Cardiac fibroblast (primary cell): Measurements from ENCODE around the gene SEL1L3.

ENCODE experiments used
- DNase-seq, 2 donors: peaks; one replicate each; pipeline versions ENCODE4 v3.0.0 to v3.0.0-alpha.2; 2010; ENCODE audit warnings: low read depth in 2 of 2
- H3K4me3 ChIP-seq, 2 donors: replicated peaks in 1 of 2; 1 replicate in 1 of 2; 2 replicates in 1 of 2; pipeline ENCODE4 v1.5.1; 2011; ENCODE audit warnings: low read depth in 2 of 2, low read length in 2 of 2, mild to moderate bottlenecking in 2 of 2, moderate library complexity in 1 of 2
- CTCF ChIP-seq: IDR thresholded peaks from one replicate; pipeline ENCODE4 v1.5.1; 2011; ENCODE audit warnings: low read depth, mild to moderate bottlenecking, low read length, inconsistent platforms

Gene SEL1L3

DNA sequence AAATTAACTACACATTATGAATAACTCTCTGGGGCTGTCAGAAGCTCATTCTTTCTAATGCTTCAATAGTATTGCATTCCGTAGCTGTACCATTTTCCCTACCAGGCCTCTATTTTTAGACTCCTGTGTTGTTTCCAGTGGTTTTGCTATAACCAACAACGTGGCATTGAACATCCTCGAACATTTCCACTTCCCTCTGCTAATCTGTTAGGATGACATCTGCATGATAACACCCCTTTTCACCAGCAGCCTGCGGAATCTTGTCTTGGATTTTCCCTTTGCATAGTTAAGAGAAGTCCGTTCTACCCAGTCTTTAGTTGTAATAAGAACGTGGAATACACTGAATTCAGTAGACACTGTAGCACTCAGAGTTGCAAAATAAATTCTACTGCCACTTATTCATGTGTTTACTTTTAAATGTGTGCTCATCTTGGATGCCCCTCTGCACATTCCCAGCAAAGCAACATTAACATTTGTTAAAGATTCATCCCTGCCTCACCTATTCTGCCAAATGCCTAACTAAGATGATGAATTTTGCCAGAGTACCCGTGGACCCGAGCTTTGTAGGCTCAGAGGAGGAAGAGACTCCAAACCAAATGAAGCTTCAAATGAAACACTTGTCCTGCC, 55.6 kb downstream of the SEL1L3 start:
- no peak for TF ChIP-seq CTCF
- no peak for DNase-seq
- no peak overlapping the region for H3K4me3 ChIP-seq

DNA sequence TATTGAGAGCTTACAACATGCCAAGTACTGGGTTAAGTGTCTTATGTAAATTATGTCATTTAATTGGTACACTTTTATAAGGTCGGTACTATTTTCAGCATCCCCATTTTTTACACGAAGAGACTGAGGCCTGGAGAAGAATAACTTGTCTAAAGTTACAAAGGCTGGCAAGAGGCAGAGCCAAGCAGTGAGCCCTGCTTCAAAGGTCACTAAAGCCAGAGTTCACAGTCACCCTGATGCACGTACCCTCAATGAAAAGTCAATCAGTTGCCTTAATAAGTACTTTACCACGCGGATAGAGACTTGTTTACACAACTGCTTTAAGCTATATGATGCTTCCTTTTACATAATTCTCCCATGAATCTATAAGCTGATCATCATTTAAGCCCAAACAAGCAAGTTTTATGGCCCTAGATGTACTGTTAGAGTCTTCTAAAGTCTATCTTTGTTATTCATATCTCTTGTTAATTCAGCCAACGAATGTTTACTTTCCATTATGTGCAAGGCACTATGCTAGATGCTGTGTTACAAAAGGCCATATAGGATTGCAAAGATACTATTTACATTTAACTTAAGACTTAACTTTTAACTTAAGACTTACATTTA, 57.4 kb downstream of the SEL1L3 start:
- no peak for TF ChIP-seq CTCF
- H3K4me3 ChIP-seq = no peak overlapping the region
- DNase-seq = no peak

DNA sequence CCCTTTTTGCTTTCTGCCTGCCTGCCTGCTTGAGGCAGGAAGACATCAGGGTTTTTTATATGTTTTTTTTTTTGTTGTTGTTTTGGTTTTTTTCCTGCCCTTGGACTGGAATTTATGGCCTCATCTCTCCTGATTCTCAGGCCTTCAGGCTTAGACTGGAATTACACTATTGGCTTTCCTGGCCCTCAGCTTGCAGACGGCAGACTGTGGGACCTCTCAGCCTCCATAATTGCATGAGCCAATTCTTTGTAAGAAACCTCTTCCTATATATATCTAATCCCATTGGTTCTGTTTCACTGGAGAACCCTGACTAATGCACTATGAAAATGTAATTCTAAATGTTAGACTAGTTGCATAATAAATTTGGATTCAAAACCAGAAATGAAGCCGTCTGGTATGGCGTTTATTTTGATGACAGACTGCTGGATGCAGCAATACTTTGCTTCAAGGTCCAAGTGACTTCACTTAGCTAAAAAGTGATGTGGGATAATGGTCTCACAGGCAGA, 59.0 kb downstream of the SEL1L3 start:
- TF ChIP-seq CTCF = no peak
- no peak for DNase-seq
- no peak overlapping the region for H3K4me3 ChIP-seq

DNA sequence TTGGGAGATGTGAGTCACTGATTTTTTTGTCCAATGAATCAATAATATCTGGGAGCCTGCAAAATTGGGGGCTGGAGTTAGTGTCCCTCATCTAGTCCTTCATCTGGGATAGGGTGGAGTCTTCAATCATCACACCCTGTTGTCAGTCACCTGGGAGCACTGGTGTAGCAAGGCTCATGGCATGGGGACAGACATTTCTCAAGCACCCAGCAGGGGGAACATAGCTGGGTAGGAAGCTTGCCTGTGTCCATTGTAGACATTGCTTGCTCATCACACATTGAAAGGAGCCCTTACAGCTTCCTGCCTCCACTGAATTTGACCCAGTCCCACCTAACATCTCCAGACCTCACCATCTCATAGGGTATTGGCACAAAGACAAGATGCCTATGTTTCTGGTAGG, 61.2 kb downstream of the SEL1L3 start:
- no peak overlapping the region for H3K4me3 ChIP-seq
- DNase-seq = no peak
- no peak for TF ChIP-seq CTCF

DNA sequence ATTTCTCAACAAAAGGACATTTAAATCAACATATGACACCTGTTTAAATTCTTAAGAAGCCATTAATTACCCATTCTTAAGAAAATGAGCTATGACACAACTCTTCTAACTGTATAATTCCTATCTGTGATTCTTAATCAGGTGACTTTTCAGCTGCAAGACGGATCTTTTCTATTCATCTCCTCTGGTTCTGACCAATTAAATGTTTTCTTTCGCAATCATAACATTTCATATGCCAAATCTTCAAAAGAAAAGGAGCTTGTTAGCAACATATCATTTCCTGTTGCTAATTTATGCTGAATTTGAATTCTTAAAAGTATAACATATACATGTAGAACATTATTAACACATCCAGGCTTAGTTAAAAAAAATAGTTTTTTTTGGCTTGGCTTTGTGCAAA, 62.5 kb downstream of the SEL1L3 start:
- no peak for DNase-seq
- no peak overlapping the region for H3K4me3 ChIP-seq
- no peak for TF ChIP-seq CTCF

- no peak for TF ChIP-seq CTCF
Measured at GRCh38 chr4:25799522-25799921, 63.3 kb downstream of the SEL1L3 start.

More at GRCh38 chr4:25799522-25799921, 63.3 kb downstream of the SEL1L3 start:
- DNase-seq = no peak
- H3K4me3 ChIP-seq = no peak overlapping the region
